WI38 (cell line): ENCODE data around the gene SMAD3.

Experiments
- H3K4me3 ChIP-seq: 2 replicates; pipeline ENCODE4 v1.5.1; 2011; ENCODE audit warnings: low read depth, mild to moderate bottlenecking, control low read depth, low read length
- CTCF ChIP-seq: IDR thresholded peaks from 2 replicates; pipeline ENCODE4 v1.5.1; 2012; ENCODE audit warnings: low read depth, mild to moderate bottlenecking, control low read depth, low read length

SMAD3 gene

GRCh38 chr15:67097424-67097823, 32.0 kb downstream of the SMAD3 start:
- no peak for TF ChIP-seq CTCF
- no peak overlapping the region for H3K4me3 ChIP-seq

DNA sequence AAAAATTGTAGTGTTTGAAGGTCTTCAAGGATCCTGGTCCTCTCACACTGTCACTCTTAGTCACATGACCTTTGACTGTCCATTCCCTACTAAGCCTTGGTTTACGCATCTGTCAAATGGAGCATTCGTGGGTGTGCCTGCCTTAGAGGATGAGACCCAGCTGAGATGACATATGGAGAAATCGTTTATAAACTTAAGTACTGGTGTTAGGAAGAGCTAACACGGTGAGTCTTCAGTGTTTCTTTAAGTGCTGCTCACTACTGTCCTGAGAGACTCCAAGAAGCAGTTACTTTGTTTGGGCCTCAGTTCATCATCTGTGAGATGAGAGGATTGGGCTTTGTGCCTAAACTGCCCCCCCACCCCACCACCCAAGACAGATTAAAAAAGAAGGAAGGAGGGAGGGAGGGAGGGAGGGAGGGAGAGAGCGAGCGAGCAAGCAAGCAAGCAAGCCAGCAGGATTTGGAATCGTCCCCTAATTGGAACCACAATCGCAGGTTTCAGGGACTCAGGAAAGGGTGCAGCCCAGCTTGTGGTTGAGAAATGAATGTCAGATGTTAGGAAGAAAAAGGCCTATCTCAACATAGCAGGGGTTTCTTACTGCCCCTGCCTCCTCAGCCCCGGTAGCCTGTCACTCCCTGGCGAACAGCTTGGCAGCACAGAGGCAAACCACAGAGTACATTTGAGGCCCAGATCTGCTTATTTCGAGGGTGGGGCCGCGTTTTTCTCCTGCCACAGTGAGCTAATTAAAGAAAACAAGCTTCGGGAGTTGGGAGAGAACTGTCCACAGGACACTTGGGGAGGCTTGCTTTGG, 32.7 kb downstream of the SMAD3 start:
- peak overlapping the region; percentile 44; the same call in 1 of the 2 replicates for H3K4me3 ChIP-seq
- TF ChIP-seq CTCF: no peak

- peak overlapping the region; percentile 44 for H3K4me3 ChIP-seq
- TF ChIP-seq CTCF: no peak
These were observed 33.4 kb downstream of the SMAD3 start for GRCh38 chr15:67098768-67099282.

- no peak for TF ChIP-seq CTCF
- no peak overlapping the region for H3K4me3 ChIP-seq
These were observed 34.9 kb downstream of the SMAD3 start for GRCh38 chr15:67100124-67100791.

DNA sequence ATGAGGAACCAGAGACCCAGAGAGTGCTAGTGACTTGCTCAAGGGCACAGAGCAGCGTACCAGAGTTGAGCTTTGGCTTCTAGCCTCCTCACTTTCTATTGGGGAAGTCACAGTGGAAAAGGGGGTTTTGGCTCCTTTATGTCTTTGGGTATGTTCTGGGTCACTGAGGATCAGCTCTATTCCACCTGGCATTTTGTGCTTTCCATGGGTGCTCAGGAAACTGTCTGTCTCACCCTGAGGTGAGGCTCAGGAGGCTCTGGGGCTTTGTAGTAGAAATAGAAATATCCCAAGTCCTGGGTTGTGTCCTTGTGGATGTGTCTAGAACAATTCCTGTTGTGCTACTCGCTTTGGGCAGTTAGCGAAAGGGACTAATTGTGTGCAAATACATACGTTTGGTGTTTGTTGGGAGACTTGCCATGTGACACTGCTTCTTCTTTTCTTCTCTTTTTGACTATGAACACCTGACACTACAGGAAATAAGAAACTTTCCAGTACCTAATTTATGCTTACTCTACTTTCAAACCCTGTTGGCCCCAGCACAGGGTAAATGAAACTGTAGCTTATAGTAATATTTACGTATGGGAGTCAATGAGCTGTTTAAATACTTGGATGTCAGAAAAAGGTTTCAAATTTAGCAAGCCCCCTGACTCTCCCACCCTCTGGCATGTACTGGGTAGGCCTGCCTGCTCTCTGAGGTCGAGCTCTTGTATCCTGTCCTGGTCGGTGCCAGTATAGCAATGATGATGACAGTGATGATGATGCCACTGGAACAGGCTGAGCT, 35.6 kb downstream of the SMAD3 start:
- no peak overlapping the region for H3K4me3 ChIP-seq

DNA sequence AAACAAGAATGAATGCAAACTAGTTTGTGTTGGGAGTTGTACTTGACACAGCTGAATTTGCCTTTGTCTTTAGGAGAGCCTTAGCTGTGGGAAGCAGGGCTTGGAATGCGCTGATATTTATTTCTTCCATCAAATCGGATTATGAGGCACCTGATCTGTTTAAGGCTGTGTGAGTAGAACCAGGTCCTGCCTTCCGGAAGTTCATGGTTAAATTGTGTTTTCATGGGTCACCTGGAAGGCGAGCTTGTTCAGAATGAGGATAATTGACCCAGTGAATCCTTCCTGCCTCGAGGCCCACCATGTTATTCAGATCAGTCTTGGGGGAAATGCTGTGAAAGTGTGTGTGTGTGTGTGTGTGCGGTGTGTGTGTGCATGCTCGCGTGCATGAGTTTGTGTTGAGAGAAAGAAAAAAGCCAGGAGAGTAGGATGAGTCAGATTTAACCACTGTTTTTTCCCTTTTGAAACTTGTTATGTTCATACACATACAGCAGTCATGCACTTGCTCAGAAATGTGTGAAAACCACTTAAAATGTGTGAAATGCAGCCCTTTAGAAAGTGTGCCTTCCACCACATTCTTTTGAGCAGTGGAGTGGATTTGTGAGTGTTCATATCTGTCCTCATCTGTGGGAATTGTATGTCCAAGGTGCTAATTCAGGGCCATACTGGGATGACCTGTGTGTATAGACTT, 36.7 kb downstream of the SMAD3 start:
- H3K4me3 ChIP-seq: no peak overlapping the region
- no peak for TF ChIP-seq CTCF

More for the DNA sequence above, 35.6 kb downstream of the SMAD3 start:
- no peak for TF ChIP-seq CTCF
